GM12878 (cell line): ENCODE data around the gene QSOX1. TPM values are rescaled to one million over a fixed set of nuclear protein-coding genes. Genes with fewer than 3 reads are reported as not detected.

Experiments used
- ATAC-seq: fragments of 200-7000 bp; cut with Tn5 transposase; 3 replicates; pipeline ENCODE4 v1.9.1; 2020; ENCODE audit warnings: mild to moderate bottlenecking, moderate library complexity
- BruUV-seq: library from RNA; stranded (reverse); fragments of 400-500 nt; replicated peaks from 2 replicates; lab custom pipeline; 2021; lab: Mats Ljungman, UMichigan
- CTCF ChIA-PET: fragments of 300-600 bp; sonication (Branson Sonifier 250); formaldehyde crosslinking; extraction: SDS; loops from one replicate; lab custom pipeline; 2021; ENCODE audit warnings: inconsistent platforms; lab: Yijun Ruan, JAX
- POLR2A ChIA-PET: fragments of 350-600 bp; formaldehyde crosslinking; extraction: SDS; loops from one replicate; lab custom pipeline; 2021; ENCODE audit warnings: inconsistent platforms; lab: Charles Lee
- RAD21 ChIA-PET: fragments of 300-600 bp; sonication (Branson Sonifier 250); formaldehyde crosslinking; loops from one replicate; lab custom pipeline; 2023; ENCODE audit warnings: antibody characterized with exemption; ENCODE audit not compliant: unreplicated experiment; lab: Charles Lee
- SMC1A ChIA-PET: fragments of 300-600 bp; sonication (Branson Sonifier 250); formaldehyde crosslinking; loops from one replicate; lab custom pipeline; 2023; ENCODE audit not compliant: unreplicated experiment, uncharacterized antibody; lab: Charles Lee
- DNase-seq: peaks from one replicate; pipeline ENCODE4 v3.0.0-alpha.2; 2011; ENCODE audit warnings: low read depth, low spot score
- FAIRE-seq: peaks from 3 replicates; lab custom pipeline; 2011; peaks lifted over from hg19 to GRCh38; lab: Jason Lieb, UNC
- H2AFZ ChIP-seq: 2 replicates; pipeline ENCODE4 v1.6.0; 2011; ENCODE audit warnings: low read depth, low read length, control low read depth; ENCODE audit not compliant: control insufficient read depth
- H3K27ac ChIP-seq: 2 replicates; pipeline ENCODE4 v1.5.1; 2011; ENCODE audit warnings: control low read depth; ENCODE audit not compliant: control insufficient read depth, insufficient read depth
- H3K27me3 ChIP-seq, 2 experiments: replicated peaks in 1 of 2; 2 replicates each; pipeline versions ENCODE4 v1.6.0 to v1.6.1; 2011; ENCODE audit warnings: low read length in 1 of 2; ENCODE audit not compliant: control insufficient read depth in 2 of 2, insufficient read depth in 2 of 2
- H3K36me3 ChIP-seq, 2 experiments: 2 replicates each; pipeline ENCODE4 v1.5.1; 2011; ENCODE audit warnings: low read length in 1 of 2; ENCODE audit not compliant: control insufficient read depth in 2 of 2, insufficient read depth in 2 of 2
- H3K4me1 ChIP-seq: 2 replicates; pipeline ENCODE4 v1.6.1; 2011; ENCODE audit warnings: mild to moderate bottlenecking, low read length, moderate library complexity, mixed read lengths; ENCODE audit not compliant: control insufficient read depth, insufficient read depth
- H3K4me2 ChIP-seq: 2 replicates; pipeline ENCODE4 v1.6.0; 2011; ENCODE audit warnings: control low read depth; ENCODE audit not compliant: control insufficient read depth, insufficient read depth
- H3K4me3 ChIP-seq: fragments of 200-600 bp; sonication (generic); 2 replicates; pipeline ENCODE4 v1.5.1; 2016
- H3K79me2 ChIP-seq: 2 replicates; pipeline ENCODE4 v1.6.0; 2011; ENCODE audit warnings: low read length; ENCODE audit not compliant: control insufficient read depth, insufficient read depth
- H3K9ac ChIP-seq: 2 replicates; pipeline ENCODE4 v1.8.0; 2011; ENCODE audit warnings: low read length, control low read depth, mixed read lengths; ENCODE audit not compliant: control insufficient read depth, insufficient read depth
- H3K9me3 ChIP-seq: replicated peaks from 3 replicates; pipeline ENCODE4 v1.5.1; 2011; ENCODE audit warnings: mild to moderate bottlenecking, low read length; ENCODE audit not compliant: control insufficient read depth, insufficient read depth
- H4K20me1 ChIP-seq: 2 replicates; pipeline ENCODE4 v1.6.0; 2011; ENCODE audit not compliant: control insufficient read depth, insufficient read depth
- CREM ChIP-seq: IDR thresholded peaks from 2 replicates; pipeline ENCODE4 v1.6.1; 2014; ENCODE audit warnings: antibody characterized with exemption, low read depth
- LARP7 ChIP-seq: fragments of 450-650 bp; IDR thresholded peaks from 2 replicates; pipeline ENCODE4 v1.6.1; 2017; ENCODE audit warnings: mild to moderate bottlenecking
- NR2F1 ChIP-seq: fragments of 450-650 bp; conservative IDR thresholded peaks from 2 replicates; pipeline ENCODE4 v1.6.1; 2017; ENCODE audit warnings: mild to moderate bottlenecking
- TARDBP ChIP-seq: IDR thresholded peaks from 2 replicates; pipeline ENCODE4 v1.6.1; 2016; ENCODE audit warnings: borderline replicate concordance
- YY1 ChIP-seq: IDR thresholded peaks from 2 replicates; pipeline ENCODE4 v1.6.1; 2011; ENCODE audit warnings: low read depth, mild to moderate bottlenecking, low read length
- WGBS: methylation state at CpG from one replicate; pipeline ENCODE4 v1.1.6; 2016; ENCODE audit warnings: low lambda C conversion rate; ENCODE audit not compliant: insufficient replicate concordance, insufficient coverage; ENCODE audit errors: missing lambda C conversion rate; 5-methylcytosine and 5-hydroxymethylcytosine counted together
- in situ Hi-C: fragments of 300-500 bp; cut with MboI; formaldehyde crosslinking; loops from 9 replicates; pipeline ENCODE4 v1.14.3; 2018; ENCODE audit warnings: mixed read lengths
- intact Hi-C: fragments of 100-400 bp; cut with micrococcal nuclease; formaldehyde crosslinking; loops from one replicate; pipeline ENCODE4 v1.14.2; 2022; ENCODE audit not compliant: unreplicated experiment
- polyA plus RNA-seq, 11 experiments: library from polyadenylated mRNA; depleted of rRNA in 4 of 11; unstranded in 6 of 11; stranded (reverse) in 5 of 11; fragments of >200 nt; fragmentation: Nextera tagmentation in 4 of 11; fragmentation: Illumina TruSeq in 1 of 11; extraction: Ambion mirVana in 4 of 11; extraction: Trizol in 1 of 11; gene quantifications; 1 replicate in 1 of 11; 2 replicates in 10 of 11; pipeline versions ENCODE4 v1.2.1 to v1.2.3, GENCODE V29; 2011 to 2016; ENCODE audit warnings: inconsistent platforms in 2 of 11, missing spikeins in 2 of 11, low read depth in 1 of 11
- total RNA-seq, 4 experiments: library from RNA; depleted of rRNA in 3 of 4; stranded (reverse); fragments of >200 nt in 3 of 4; fragmentation: Illumina TruSeq in 1 of 4; extraction: Trizol in 1 of 4; gene quantifications; 2 replicates each; pipeline versions ENCODE4 v1.2.1 to v1.2.3, GENCODE V29; 2013 to 2021
- TF ChIP-seq, protein P1 (sequence below): IDR thresholded peaks from 2 replicates; pipeline ENCODE4 v1.6.1; 2012; ENCODE audit warnings: mild to moderate bottlenecking, low read depth, low read length
- TF ChIP-seq, protein P2 (sequence below): fragments of 450-650 bp; IDR thresholded peaks from 2 replicates; pipeline ENCODE4 v1.6.1; 2014; ENCODE audit warnings: mild to moderate bottlenecking

QSOX1 gene
- total and polyA plus RNA-seq, 10 of the 15 experiments (the other 5 are each of a cell fraction or from before 2014, with no cell fraction given) = 1.8 to 31.3 (median 11.2) TPM

DNA sequence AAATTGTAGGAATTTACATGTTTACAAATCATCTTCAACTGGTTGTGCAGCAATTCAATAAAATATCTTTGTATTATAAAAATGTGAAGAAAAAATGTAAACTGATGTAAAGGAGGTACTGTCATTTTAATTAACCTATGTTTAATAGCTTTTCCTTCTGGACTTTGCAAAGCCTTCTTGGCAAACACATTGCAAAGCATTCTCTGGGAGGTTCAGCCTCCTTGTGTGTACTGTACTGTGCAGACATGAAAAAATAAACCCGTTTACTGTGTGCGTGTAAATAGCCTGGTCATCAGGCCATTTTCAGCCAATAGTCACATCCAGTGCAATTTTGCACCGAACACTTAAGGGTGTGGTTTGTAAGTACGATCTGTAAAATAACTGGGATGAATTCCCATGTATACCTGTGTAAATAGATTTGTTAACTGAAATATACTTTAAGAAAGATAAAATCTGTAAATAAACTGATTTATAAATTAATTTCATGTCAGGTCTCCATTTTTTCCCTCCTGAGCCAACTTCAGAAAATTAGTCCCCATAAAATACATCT lies 40.2 kb upstream of the QSOX1 start:
- DNase-seq (no peak), ATAC-seq (no peak), FAIRE-seq (no peak)
- SMC1A ChIA-PET = interaction anchor here (1.0 to 1.4 kb wide), 2 partner anchors 8 to 12 kb away, joined by 3 to 4 read pairs; no protein-coding TSS in a partner anchor
- in situ Hi-C loops = no loop called here
- RAD21 ChIA-PET = no interaction called here
- no TSS peak for BruUV-seq
- H3K9ac ChIP-seq = no peak overlapping the region
- no peaks in the 10 kb centered on the region for H3K9me3 ChIP-seq
- H4K20me1 ChIP-seq = no peaks in the 10 kb centered on the region
- H2AFZ ChIP-seq = no peak overlapping the region
- no peak overlapping the region for H3K4me2 ChIP-seq
- no peaks in the 10 kb centered on the region for H3K79me2 ChIP-seq
- intact Hi-C loops = no loop called here
- TF ChIP-seq CREM (no peak), NR2F1 (no peak), TARDBP (no peak), LARP7 (no peak), YY1 (no peak)
- TF ChIP-seq, protein P1, sequence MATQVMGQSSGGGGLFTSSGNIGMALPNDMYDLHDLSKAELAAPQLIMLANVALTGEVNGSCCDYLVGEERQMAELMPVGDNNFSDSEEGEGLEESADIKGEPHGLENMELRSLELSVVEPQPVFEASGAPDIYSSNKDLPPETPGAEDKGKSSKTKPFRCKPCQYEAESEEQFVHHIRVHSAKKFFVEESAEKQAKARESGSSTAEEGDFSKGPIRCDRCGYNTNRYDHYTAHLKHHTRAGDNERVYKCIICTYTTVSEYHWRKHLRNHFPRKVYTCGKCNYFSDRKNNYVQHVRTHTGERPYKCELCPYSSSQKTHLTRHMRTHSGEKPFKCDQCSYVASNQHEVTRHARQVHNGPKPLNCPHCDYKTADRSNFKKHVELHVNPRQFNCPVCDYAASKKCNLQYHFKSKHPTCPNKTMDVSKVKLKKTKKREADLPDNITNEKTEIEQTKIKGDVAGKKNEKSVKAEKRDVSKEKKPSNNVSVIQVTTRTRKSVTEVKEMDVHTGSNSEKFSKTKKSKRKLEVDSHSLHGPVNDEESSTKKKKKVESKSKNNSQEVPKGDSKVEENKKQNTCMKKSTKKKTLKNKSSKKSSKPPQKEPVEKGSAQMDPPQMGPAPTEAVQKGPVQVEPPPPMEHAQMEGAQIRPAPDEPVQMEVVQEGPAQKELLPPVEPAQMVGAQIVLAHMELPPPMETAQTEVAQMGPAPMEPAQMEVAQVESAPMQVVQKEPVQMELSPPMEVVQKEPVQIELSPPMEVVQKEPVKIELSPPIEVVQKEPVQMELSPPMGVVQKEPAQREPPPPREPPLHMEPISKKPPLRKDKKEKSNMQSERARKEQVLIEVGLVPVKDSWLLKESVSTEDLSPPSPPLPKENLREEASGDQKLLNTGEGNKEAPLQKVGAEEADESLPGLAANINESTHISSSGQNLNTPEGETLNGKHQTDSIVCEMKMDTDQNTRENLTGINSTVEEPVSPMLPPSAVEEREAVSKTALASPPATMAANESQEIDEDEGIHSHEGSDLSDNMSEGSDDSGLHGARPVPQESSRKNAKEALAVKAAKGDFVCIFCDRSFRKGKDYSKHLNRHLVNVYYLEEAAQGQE = no peak
- TF ChIP-seq, protein P2, sequence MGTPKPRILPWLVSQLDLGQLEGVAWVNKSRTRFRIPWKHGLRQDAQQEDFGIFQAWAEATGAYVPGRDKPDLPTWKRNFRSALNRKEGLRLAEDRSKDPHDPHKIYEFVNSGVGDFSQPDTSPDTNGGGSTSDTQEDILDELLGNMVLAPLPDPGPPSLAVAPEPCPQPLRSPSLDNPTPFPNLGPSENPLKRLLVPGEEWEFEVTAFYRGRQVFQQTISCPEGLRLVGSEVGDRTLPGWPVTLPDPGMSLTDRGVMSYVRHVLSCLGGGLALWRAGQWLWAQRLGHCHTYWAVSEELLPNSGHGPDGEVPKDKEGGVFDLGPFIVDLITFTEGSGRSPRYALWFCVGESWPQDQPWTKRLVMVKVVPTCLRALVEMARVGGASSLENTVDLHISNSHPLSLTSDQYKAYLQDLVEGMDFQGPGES = no peak
- CTCF ChIA-PET = interaction anchor here (1.4 kb wide), 1 partner anchor 65 kb away, joined by 6 read pairs; no protein-coding TSS in a partner anchor
- H3K4me1 ChIP-seq = no peaks in the 10 kb centered on the region
- peaks cover 0 to 17% of the 10 kb centered on the region in 2 experiments; a peak in 2 of 4 replicates for H3K36me3 ChIP-seq
- no peak overlapping the region for H3K27ac ChIP-seq
- no peaks in the 10 kb centered on the region for H3K27me3 ChIP-seq
- no peak overlapping the region for H3K4me3 ChIP-seq
- 98% methylated on average over 4 of the region's 4 CpGs for WGBS
- POLR2A ChIA-PET = no interaction called here
